Neuronal stem cell (in vitro differentiated cells): ENCODE measurements around the gene PTPRE.
A peak's percentile ranks its signal among the peaks of the same experiment; 100 is the strongest.

Experiments used
- DNase-seq: peaks from one replicate; pipeline ENCODE4 v3.0.0-alpha.2; 2013; ENCODE audit warnings: low spot score
- H2AFZ ChIP-seq: one replicate; pipeline ENCODE4 v1.6.1; 2013; ENCODE audit warnings: mild to moderate bottlenecking, low read length, inconsistent platforms
- H2AK5ac ChIP-seq: 2 replicates; pipeline ENCODE4 v1.6.1; 2013; ENCODE audit warnings: low read depth, mild to moderate bottlenecking, inconsistent platforms, low read length, moderate library complexity, mixed read lengths
- H2BK120ac ChIP-seq: 2 replicates; pipeline ENCODE4 v1.6.1; 2013; ENCODE audit warnings: low read depth, mild to moderate bottlenecking, inconsistent platforms, low read length, moderate library complexity, mixed read lengths
- H2BK12ac ChIP-seq: one replicate; pipeline ENCODE4 v1.6.1; 2013; ENCODE audit warnings: low read length, inconsistent platforms
- H2BK15ac ChIP-seq: 2 replicates; pipeline ENCODE4 v1.6.1; 2013; ENCODE audit warnings: mild to moderate bottlenecking, low read length, inconsistent platforms, mixed read lengths
- H2BK5ac ChIP-seq: one replicate; pipeline ENCODE4 v1.6.1; 2013; ENCODE audit warnings: inconsistent platforms, mild to moderate bottlenecking, low read length, moderate library complexity
- H3K14ac ChIP-seq: one replicate; pipeline ENCODE4 v1.6.1; 2013; ENCODE audit warnings: low read length, inconsistent platforms
- H3K18ac ChIP-seq: 2 replicates; pipeline ENCODE4 v1.6.1; 2013; ENCODE audit warnings: low read length, inconsistent platforms
- H3K23ac ChIP-seq: 2 replicates; pipeline ENCODE4 v1.6.1; 2013; ENCODE audit warnings: low read depth, mild to moderate bottlenecking, mixed read lengths, low read length, inconsistent platforms; ENCODE audit not compliant: poor library complexity
- H3K27ac ChIP-seq: replicated peaks from 3 replicates; pipeline ENCODE4 v1.5.1; 2013; ENCODE audit warnings: low read length, inconsistent platforms
- H3K27me3 ChIP-seq, 3 experiments: 2 replicates each; pipeline ENCODE4 v1.6.1; 2013; ENCODE audit warnings: low read length in 3 of 3, mild to moderate bottlenecking in 2 of 3, inconsistent platforms in 1 of 3, low read depth in 1 of 3, mixed read lengths in 1 of 3, moderate library complexity in 1 of 3; ENCODE audit not compliant: control insufficient read depth in 3 of 3, insufficient read depth in 3 of 3
- H3K36me3 ChIP-seq, 2 donors: replicated peaks in 1 of 2; 2 replicates each; pipeline ENCODE4 v1.6.1; 2013; ENCODE audit warnings: low read length in 2 of 2; ENCODE audit not compliant: control insufficient read depth in 2 of 2, insufficient read depth in 2 of 2
- H3K4ac ChIP-seq: 2 replicates; pipeline ENCODE4 v1.6.1; 2013; ENCODE audit warnings: inconsistent platforms, mild to moderate bottlenecking, low read length, moderate library complexity
- H3K4me1 ChIP-seq, 2 donors: 1 replicate in 1 of 2; 2 replicates in 1 of 2; pipeline ENCODE4 v1.6.1; 2013; ENCODE audit warnings: low read length in 2 of 2, low read depth in 1 of 2; ENCODE audit not compliant: control insufficient read depth in 2 of 2, insufficient read depth in 1 of 2
- H3K4me2 ChIP-seq: one replicate; pipeline ENCODE4 v1.6.1; 2013; ENCODE audit warnings: mild to moderate bottlenecking, low read length, inconsistent platforms; ENCODE audit not compliant: insufficient read depth, poor library complexity, severe bottlenecking
- H3K4me3 ChIP-seq, 2 donors: 2 replicates each; pipeline ENCODE4 v1.5.1; 2013; ENCODE audit warnings: low read length in 2 of 2, mild to moderate bottlenecking in 2 of 2, inconsistent platforms in 1 of 2, moderate library complexity in 1 of 2
- H3K79me1 ChIP-seq: one replicate; pipeline ENCODE4 v1.6.1; 2013; ENCODE audit warnings: low read depth, mild to moderate bottlenecking, inconsistent platforms, low read length, moderate library complexity
- H3K9ac ChIP-seq: one replicate; pipeline ENCODE4 v1.6.1; 2013; ENCODE audit warnings: mild to moderate bottlenecking, low read depth, low read length, inconsistent platforms; ENCODE audit not compliant: poor library complexity
- H3K9me3 ChIP-seq, 2 donors: replicated peaks in 1 of 2; 2 replicates each; pipeline versions ENCODE3 to v1.6.1; 2013; ENCODE audit warnings: low read length in 2 of 2, mild to moderate bottlenecking in 2 of 2, inconsistent platforms in 1 of 2, low read depth in 1 of 2, mixed read lengths in 1 of 2, moderate library complexity in 1 of 2; ENCODE audit not compliant: control insufficient read depth in 2 of 2, insufficient read depth in 1 of 2
- H4K8ac ChIP-seq: one replicate; pipeline ENCODE4 v1.6.1; 2013; ENCODE audit warnings: low read depth, mild to moderate bottlenecking, inconsistent platforms, low read length, moderate library complexity
- H4K91ac ChIP-seq: one replicate; pipeline ENCODE4 v1.6.1; 2013; ENCODE audit warnings: low read length, low read depth, mild to moderate bottlenecking, inconsistent platforms; ENCODE audit not compliant: poor library complexity
- WGBS, 2 donors: extraction: QIAGEN DNeasy Blood & Tissue Kit; methylation state at CpG; one replicate each; pipeline ENCODE4 v1.1.7; 2013; ENCODE audit warnings: missing lambda C conversion rate in 2 of 2, mixed read lengths in 1 of 2; ENCODE audit not compliant: insufficient read length in 2 of 2, insufficient replicate concordance in 1 of 2; ENCODE audit errors: extremely low coverage in 2 of 2; 5-methylcytosine and 5-hydroxymethylcytosine counted together

The PTPRE gene

GRCh38 chr10:127943336-127943910 lies 36.5 kb downstream of the PTPRE start:
- peaks cover 0 to 4% of the 10 kb centered on the region in 2 donors for H3K4me1 ChIP-seq
- no peak overlapping the region for H4K8ac ChIP-seq
- no peak overlapping the region for H4K91ac ChIP-seq
- no peak overlapping the region for H2AK5ac ChIP-seq
- H3K14ac ChIP-seq: no peak overlapping the region
- no peaks in the 10 kb centered on the region for H3K79me1 ChIP-seq
- H3K4ac ChIP-seq: no peak overlapping the region
- no peak overlapping the region for H3K27ac ChIP-seq
- H2AFZ ChIP-seq: no peak overlapping the region
- H3K23ac ChIP-seq: no peak overlapping the region
- no peak overlapping the region for H2BK120ac ChIP-seq
- H3K36me3 ChIP-seq: no peaks in the 10 kb centered on the region
- H3K9me3 ChIP-seq: no peaks in the 10 kb centered on the region
- DNase-seq: no peak
- no peak overlapping the region for H3K9ac ChIP-seq
- no peak overlapping the region for H3K18ac ChIP-seq
- no CpG with 5 or more reads among the region's 10 CpGs for WGBS, 2 donors
- H3K27me3 ChIP-seq: no peaks in the 10 kb centered on the region
- no peak overlapping the region for H2BK12ac ChIP-seq
- H3K4me3 ChIP-seq: no peak overlapping the region
- no peak overlapping the region for H2BK5ac ChIP-seq
- H3K4me2 ChIP-seq: no peak overlapping the region
- H2BK15ac ChIP-seq: no peak overlapping the region

- Histone ChIP-seq H3K79me1 (no peaks in the 10 kb centered on the region), H3K4me1 (peaks cover 0 to 2% of the 10 kb centered on the region in 2 donors), H3K27me3 (no peaks in the 10 kb centered on the region), H3K9ac (no peak overlapping the region), H4K8ac (no peak overlapping the region), H3K4me2 (no peak overlapping the region), H2AFZ (no peak overlapping the region), H2AK5ac (no peak overlapping the region), H2BK15ac (no peak overlapping the region), H2BK12ac (no peak overlapping the region), H3K23ac (no peak overlapping the region), H3K18ac (no peak overlapping the region), H3K27ac (no peak overlapping the region), H2BK120ac (no peak overlapping the region), H3K14ac (no peak overlapping the region), H4K91ac (no peak overlapping the region), H3K36me3 (no peaks in the 10 kb centered on the region), H2BK5ac (no peak overlapping the region), H3K4me3 (no peak overlapping the region), H3K4ac (no peak overlapping the region), H3K9me3 (no peaks in the 10 kb centered on the region)
- WGBS, 2 donors: no CpG with 5 or more reads among the region's 2 CpGs
- no peak for DNase-seq
Measured at GRCh38 chr10:127944256-127944655, 37.4 kb downstream of the PTPRE start.

- H3K9ac ChIP-seq: no peak overlapping the region
- no peak overlapping the region for H2BK12ac ChIP-seq
- no peak for DNase-seq
- H3K27me3 ChIP-seq: no peaks in the 10 kb centered on the region
- no peak overlapping the region for H3K23ac ChIP-seq
- no peak overlapping the region for H4K8ac ChIP-seq
- H3K4me3 ChIP-seq: no peak overlapping the region
- H3K79me1 ChIP-seq: no peaks in the 10 kb centered on the region
- H4K91ac ChIP-seq: no peak overlapping the region
- no peak overlapping the region for H2BK5ac ChIP-seq
- no peak overlapping the region for H3K4ac ChIP-seq
- no peaks in the 10 kb centered on the region for H3K36me3 ChIP-seq
- H3K9me3 ChIP-seq: no peaks in the 10 kb centered on the region
- no CpG with 5 or more reads among the region's 2 CpGs for whole genome bisulfite sequencing, 2 donors
- H2AFZ ChIP-seq: no peak overlapping the region
- no peak overlapping the region for H3K4me2 ChIP-seq
- no peak overlapping the region for H2AK5ac ChIP-seq
- H3K18ac ChIP-seq: no peak overlapping the region
- H2BK15ac ChIP-seq: no peak overlapping the region
- no peak overlapping the region for H3K14ac ChIP-seq
- H2BK120ac ChIP-seq: no peak overlapping the region
- no peaks in the 10 kb centered on the region for H3K4me1 ChIP-seq
- no peak overlapping the region for H3K27ac ChIP-seq
Measured at GRCh38 chr10:127945341-127945758, 38.4 kb downstream of the PTPRE start.

- WGBS, 2 donors: no CpG with 5 or more reads among the region's 6 CpGs
- no peak for DNase-seq
- Histone ChIP-seq H3K4me2 (no peak overlapping the region), H2BK120ac (no peak overlapping the region), H3K79me1 (no peaks in the 10 kb centered on the region), H4K91ac (peak overlapping the region; percentile 74), H3K27me3 (no peaks in the 10 kb centered on the region), H2BK5ac (no peak overlapping the region), H3K4me3 (no peak overlapping the region), H4K8ac (no peak overlapping the region), H2BK15ac (no peak overlapping the region), H3K4me1 (no peaks in the 10 kb centered on the region), H3K27ac (no peak overlapping the region), H3K4ac (no peak overlapping the region), H3K18ac (no peak overlapping the region), H3K23ac (no peak overlapping the region), H3K36me3 (no peaks in the 10 kb centered on the region), H3K14ac (no peak overlapping the region), H2BK12ac (no peak overlapping the region), H2AK5ac (no peak overlapping the region), H3K9me3 (no peaks in the 10 kb centered on the region), H3K9ac (no peak overlapping the region), H2AFZ (no peak overlapping the region)
Measured at GRCh38 chr10:127945948-127946711, 39.2 kb downstream of the PTPRE start.
